Smooth muscle cell (in vitro differentiated cells): Measurements from ENCODE around the gene CALY. TPM values are rescaled to one million over a fixed set of nuclear protein-coding genes. Genes with fewer than 3 reads are reported as not detected.
"Not testable (repeated sequence)": the region's sequence is repeated elsewhere in the genome, so short reads cannot be mapped to it uniquely, and the experiment has no call there.

Source experiments
- DNase-seq: peaks from one replicate; lab custom pipeline; 2025; ENCODE audit not compliant: unreplicated experiment; lab: John Stamatoyannopoulos, UW
- H2AFZ ChIP-seq: fragments of 200-600 bp; sonication (generic); 2 replicates; pipeline ENCODE4 v1.6.0; 2016; ENCODE audit warnings: antibody characterized with exemption, low read depth, mild to moderate bottlenecking
- H3F3A ChIP-seq: fragments of 200-600 bp; sonication (generic); 2 replicates; pipeline ENCODE4 v1.6.0; 2017; ENCODE audit warnings: antibody characterized with exemption, low read depth
- H3K27ac ChIP-seq: fragments of 200-600 bp; sonication (generic); 2 replicates; pipeline ENCODE4 v1.5.1; 2016; ENCODE audit warnings: low read depth, mild to moderate bottlenecking
- H3K27me3 ChIP-seq: fragments of 200-600 bp; sonication (generic); 2 replicates; pipeline ENCODE4 v1.6.1; 2016; ENCODE audit warnings: low read depth, mild to moderate bottlenecking
- H3K36me3 ChIP-seq: fragments of 200-600 bp; sonication (generic); 2 replicates; pipeline ENCODE4 v1.5.1; 2016; ENCODE audit warnings: low read depth
- H3K4me1 ChIP-seq: fragments of 200-600 bp; sonication (generic); 2 replicates; pipeline ENCODE4 v1.5.1; 2016; ENCODE audit warnings: low read depth
- H3K4me2 ChIP-seq: fragments of 200-600 bp; sonication (generic); 2 replicates; pipeline ENCODE4 v1.6.0; 2016; ENCODE audit warnings: mild to moderate bottlenecking
- H3K4me3 ChIP-seq: fragments of 200-600 bp; sonication (generic); 2 replicates; pipeline ENCODE4 v1.5.1; 2016; ENCODE audit warnings: mild to moderate bottlenecking
- H3K79me2 ChIP-seq: fragments of 200-600 bp; sonication (generic); 2 replicates; pipeline ENCODE4 v1.6.0; 2016; ENCODE audit warnings: low read depth, mild to moderate bottlenecking
- H3K9ac ChIP-seq: fragments of 200-600 bp; sonication (generic); 2 replicates; pipeline ENCODE4 v1.6.0; 2016; ENCODE audit warnings: low read depth
- H3K9me3 ChIP-seq: fragments of 200-600 bp; sonication (generic); replicated peaks from 2 replicates; pipeline ENCODE4 v1.5.1; 2016; ENCODE audit warnings: low read depth
- H4K20me1 ChIP-seq: fragments of 200-600 bp; sonication (generic); 2 replicates; pipeline ENCODE4 v1.6.0; 2016; ENCODE audit warnings: low read depth
- WGBS: methylation state at CpG from one replicate; pipeline ENCODE4 v1.1.7; 2016; ENCODE audit warnings: low lambda C conversion rate; 5-methylcytosine and 5-hydroxymethylcytosine counted together
- polyA plus RNA-seq: library from polyadenylated mRNA; unstranded; fragments of >200 nt; fragmentation: Nextera tagmentation; extraction: Ambion mirVana; gene quantifications from 2 replicates; pipeline ENCODE4 v1.2.1, GENCODE V29; 2016
- total RNA-seq: library from RNA; depleted of rRNA; stranded (reverse); fragments of >200 nt; gene quantifications from 2 replicates; pipeline ENCODE4 v1.2.3, GENCODE V29; 2014
- TF ChIP-seq, protein P1 (sequence below): fragments of 200-600 bp; sonication (generic); IDR thresholded peaks from 2 replicates; pipeline ENCODE4 v1.5.1; 2017; ENCODE audit warnings: borderline replicate concordance, mild to moderate bottlenecking, antibody characterized with exemption; ENCODE audit not compliant: insufficient read depth, poor library complexity, severe bottlenecking

CALY gene
- total and polyA plus RNA-seq, 2 experiments from 2014 or later: 2.4 to 10.1 TPM

DNA sequence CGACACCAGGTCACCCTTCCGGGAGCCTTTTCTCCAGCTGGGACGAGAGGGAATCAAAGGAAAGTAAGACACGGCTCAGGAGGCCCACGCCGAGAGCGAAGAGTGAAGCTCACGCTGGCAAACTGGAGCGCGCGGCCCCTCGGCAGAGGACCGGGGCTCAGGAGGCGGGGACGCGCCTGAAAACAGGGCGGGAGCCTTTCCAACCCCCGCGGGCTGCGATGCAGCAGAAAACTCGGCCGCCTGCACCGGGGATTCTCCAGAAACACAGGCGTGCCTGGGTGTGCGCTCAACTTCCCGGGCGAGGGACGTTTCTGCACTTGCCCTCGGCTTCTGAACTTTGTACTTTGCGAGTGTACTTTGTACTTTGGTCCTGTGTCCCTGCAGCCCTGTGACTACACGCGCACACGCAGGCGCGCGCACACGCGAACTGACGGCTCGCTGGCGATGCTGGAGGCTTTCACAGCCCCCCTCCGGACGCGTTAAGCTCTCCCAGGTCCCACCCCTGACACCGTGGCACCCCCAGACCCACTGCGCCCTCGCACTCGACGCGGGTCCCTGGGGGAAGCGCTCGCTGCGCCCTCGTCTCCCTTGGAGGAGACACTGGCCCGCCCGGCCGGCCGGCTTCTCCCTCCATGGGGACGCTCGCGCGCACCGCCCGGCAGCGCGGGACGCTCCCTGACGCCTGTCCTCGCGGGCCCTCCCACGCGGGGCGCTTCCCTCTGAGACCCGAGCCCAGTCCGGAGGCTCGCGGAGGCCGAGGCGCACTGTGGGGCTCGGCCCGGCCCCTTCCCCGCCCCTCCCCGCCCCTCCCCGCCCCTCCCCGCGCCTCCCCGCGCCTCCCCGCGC lies 41.8 kb upstream of the CALY start:
- WGBS: under 1% methylated on average over 41 of the region's 90 CpGs
- peak overlapping the region; percentile 100 for H3K4me2 ChIP-seq
- H3K4me3 ChIP-seq: peak overlapping the region; percentile 88
- peaks cover 8% of the 10 kb centered on the region for H3K4me1 ChIP-seq
- H2AFZ ChIP-seq: peak overlapping the region; percentile 98
- no peak overlapping the region for H3K9ac ChIP-seq
- H3K36me3 ChIP-seq: no peaks in the 10 kb centered on the region
- no peaks in the 10 kb centered on the region for H4K20me1 ChIP-seq
- TF ChIP-seq, protein P1, sequence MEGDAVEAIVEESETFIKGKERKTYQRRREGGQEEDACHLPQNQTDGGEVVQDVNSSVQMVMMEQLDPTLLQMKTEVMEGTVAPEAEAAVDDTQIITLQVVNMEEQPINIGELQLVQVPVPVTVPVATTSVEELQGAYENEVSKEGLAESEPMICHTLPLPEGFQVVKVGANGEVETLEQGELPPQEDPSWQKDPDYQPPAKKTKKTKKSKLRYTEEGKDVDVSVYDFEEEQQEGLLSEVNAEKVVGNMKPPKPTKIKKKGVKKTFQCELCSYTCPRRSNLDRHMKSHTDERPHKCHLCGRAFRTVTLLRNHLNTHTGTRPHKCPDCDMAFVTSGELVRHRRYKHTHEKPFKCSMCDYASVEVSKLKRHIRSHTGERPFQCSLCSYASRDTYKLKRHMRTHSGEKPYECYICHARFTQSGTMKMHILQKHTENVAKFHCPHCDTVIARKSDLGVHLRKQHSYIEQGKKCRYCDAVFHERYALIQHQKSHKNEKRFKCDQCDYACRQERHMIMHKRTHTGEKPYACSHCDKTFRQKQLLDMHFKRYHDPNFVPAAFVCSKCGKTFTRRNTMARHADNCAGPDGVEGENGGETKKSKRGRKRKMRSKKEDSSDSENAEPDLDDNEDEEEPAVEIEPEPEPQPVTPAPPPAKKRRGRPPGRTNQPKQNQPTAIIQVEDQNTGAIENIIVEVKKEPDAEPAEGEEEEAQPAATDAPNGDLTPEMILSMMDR: no peak
- H3K27me3 ChIP-seq: no peaks in the 10 kb centered on the region
- H3K27ac ChIP-seq: no peak overlapping the region
- no peaks in the 10 kb centered on the region for H3K9me3 ChIP-seq
- H3F3A ChIP-seq: peaks cover 7% of the 10 kb centered on the region
- DNase-seq: peak; percentile 54
- no peaks in the 10 kb centered on the region for H3K79me2 ChIP-seq

DNA sequence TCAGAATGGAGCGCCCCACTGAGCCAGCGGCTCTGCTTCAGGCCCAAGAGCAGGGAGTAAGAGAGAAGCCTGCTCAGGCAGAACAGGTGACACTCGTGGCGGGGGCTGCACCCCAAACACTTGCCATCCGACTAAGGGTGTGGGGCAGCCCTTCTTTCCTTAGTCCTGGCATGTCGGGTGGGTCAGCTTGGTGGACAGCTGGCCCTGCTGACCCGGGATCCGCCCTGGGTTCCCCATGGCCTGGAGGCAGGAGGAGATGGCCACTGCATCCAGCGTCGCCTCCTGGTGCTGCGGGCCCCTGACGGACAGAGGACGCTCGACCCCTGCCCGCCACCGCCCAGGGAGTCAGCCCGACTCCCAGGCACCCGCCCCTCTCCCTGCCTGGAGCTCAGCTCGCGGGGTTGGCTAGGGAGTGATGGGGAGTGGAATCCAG lies 41.1 kb upstream of the CALY start:
- no peak for DNase-seq
- H3F3A ChIP-seq: peaks cover 7% of the 10 kb centered on the region
- H2AFZ ChIP-seq: peak overlapping the region; percentile 98
- H3K9me3 ChIP-seq: no peaks in the 10 kb centered on the region
- WGBS: 43% methylated on average over 19 of the region's 20 CpGs
- peaks cover 8% of the 10 kb centered on the region for H3K4me1 ChIP-seq
- peak overlapping the region; percentile 100 for H3K4me2 ChIP-seq
- H3K27ac ChIP-seq: no peak overlapping the region
- H3K9ac ChIP-seq: no peak overlapping the region
- no peaks in the 10 kb centered on the region for H3K27me3 ChIP-seq
- TF ChIP-seq, protein P1: no peak
- H3K36me3 ChIP-seq: no peaks in the 10 kb centered on the region
- no peaks in the 10 kb centered on the region for H3K79me2 ChIP-seq
- no peaks in the 10 kb centered on the region for H4K20me1 ChIP-seq
- H3K4me3 ChIP-seq: peak overlapping the region; percentile 88

DNA sequence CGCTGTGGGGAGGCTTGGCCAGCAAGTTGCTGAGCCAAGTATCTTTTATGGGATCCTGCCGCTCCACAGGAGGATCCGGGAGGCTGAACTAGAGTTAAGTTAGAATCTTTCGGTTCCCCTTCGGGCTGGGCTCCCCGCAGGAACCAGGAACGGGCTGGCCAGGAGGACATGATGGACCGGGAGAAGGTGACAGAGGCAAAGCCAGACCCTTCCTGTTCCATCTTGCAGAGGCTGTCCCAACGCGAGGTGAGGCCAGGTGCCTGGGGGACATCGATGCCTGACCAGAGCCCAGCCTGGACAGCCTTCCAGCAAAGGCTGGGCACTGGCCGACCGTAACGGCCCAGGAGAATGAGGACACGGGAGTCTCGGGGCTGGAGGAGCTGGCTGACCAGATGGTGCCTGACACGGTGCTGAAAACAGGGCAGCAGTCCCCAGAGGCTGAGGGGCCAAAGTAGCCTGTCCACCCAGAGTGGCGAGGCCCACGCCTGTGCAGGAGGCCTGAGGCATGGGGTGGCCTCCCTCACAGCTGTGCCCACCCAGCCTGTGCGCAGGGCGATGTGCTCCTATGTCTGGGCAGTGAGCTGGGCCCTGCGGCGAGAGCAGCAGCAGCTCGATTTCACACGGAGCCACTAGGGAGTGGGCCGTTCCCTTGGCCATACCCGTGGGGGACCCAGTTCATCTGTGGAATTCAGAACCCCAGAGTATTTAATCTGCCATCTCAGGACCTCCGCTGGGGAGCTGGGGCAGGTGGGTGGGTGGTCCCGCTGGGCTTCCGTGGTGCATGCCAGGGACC lies 40.5 kb upstream of the CALY start:
- TF ChIP-seq, protein P1: no peak
- H3K27ac ChIP-seq: no peak overlapping the region
- H3K4me1 ChIP-seq: peaks cover 8% of the 10 kb centered on the region
- no peaks in the 10 kb centered on the region for H3K36me3 ChIP-seq
- WGBS: 92% methylated on average over 30 of the region's 30 CpGs
- DNase-seq: no peak
- H2AFZ ChIP-seq: no peak overlapping the region
- no peak overlapping the region for H3K9ac ChIP-seq
- H3F3A ChIP-seq: peaks cover 7% of the 10 kb centered on the region
- H3K79me2 ChIP-seq: no peaks in the 10 kb centered on the region
- H4K20me1 ChIP-seq: no peaks in the 10 kb centered on the region
- H3K27me3 ChIP-seq: no peaks in the 10 kb centered on the region
- no peaks in the 10 kb centered on the region for H3K9me3 ChIP-seq
- no peak overlapping the region for H3K4me3 ChIP-seq
- no peak overlapping the region for H3K4me2 ChIP-seq

DNA sequence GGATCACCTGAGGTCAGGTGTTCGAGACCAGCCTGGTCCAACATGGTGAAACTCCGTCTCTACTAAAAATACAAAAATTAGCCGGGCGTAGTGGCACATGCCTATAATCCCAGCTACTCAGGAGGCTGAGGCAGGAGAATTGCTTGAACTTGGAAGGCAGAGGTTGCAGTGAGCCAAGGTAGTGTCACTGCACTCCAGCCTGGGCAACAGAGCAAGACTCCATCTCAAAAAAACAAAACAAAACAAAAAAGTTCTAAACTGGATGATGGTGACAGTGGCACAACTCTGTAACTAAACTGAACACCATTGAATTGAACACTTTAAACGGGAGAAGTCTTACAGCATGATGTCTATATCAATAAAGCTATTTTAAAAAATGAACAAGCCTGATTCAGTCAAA lies 39.5 kb upstream of the CALY start:
- not testable (repeated sequence) for H3K27me3 ChIP-seq, H3K9ac ChIP-seq, H3K27ac ChIP-seq, H3F3A ChIP-seq, H3K9me3 ChIP-seq, H2AFZ ChIP-seq, H4K20me1 ChIP-seq, H3K4me2 ChIP-seq, DNase-seq, H3K36me3 ChIP-seq, H3K4me1 ChIP-seq, H3K79me2 ChIP-seq, H3K4me3 ChIP-seq
- WGBS: 93% methylated on average over 5 of the region's 5 CpGs
